IMR-90 (cell line): ENCODE results near the gene GUCY2F.

Experiments used
- CEBPB ChIP-seq: IDR thresholded peaks from 2 replicates; pipeline ENCODE4 v1.6.1; 2012; ENCODE audit warnings: low read depth, low read length, improper control_type of control experiment
- FOS ChIP-seq: fragments of 150-350 bp; IDR thresholded peaks from 2 replicates; pipeline ENCODE4 v1.6.1; 2016; ENCODE audit warnings: low read depth, low read length
- MAFK ChIP-seq: IDR thresholded peaks from 2 replicates; pipeline ENCODE4 v1.6.1; 2012; ENCODE audit warnings: low read depth, low read length, improper control_type of control experiment
- MAZ ChIP-seq: IDR thresholded peaks from 2 replicates; pipeline ENCODE4 v1.6.1; 2012; ENCODE audit warnings: low read depth, mild to moderate bottlenecking, low read length, improper control_type of control experiment, moderate library complexity, borderline replicate concordance
- MXI1 ChIP-seq: IDR thresholded peaks from 2 replicates; pipeline ENCODE4 v1.6.1; 2012; ENCODE audit warnings: low read depth, mild to moderate bottlenecking, low read length, moderate library complexity, borderline replicate concordance
- NFE2L2 ChIP-seq: fragments of 150-350 bp; IDR thresholded peaks from 2 replicates; pipeline ENCODE4 v1.6.1; 2016; ENCODE audit warnings: low read depth, mild to moderate bottlenecking, low read length
- POLR2A ChIP-seq: IDR thresholded peaks from 2 replicates; pipeline ENCODE4 v1.6.1; 2012; ENCODE audit warnings: mild to moderate bottlenecking, low read depth, low read length
- RAD21 ChIP-seq: IDR thresholded peaks from 2 replicates; pipeline ENCODE4 v1.6.1; 2012; ENCODE audit warnings: low read length, improper control_type of control experiment
- RCOR1 ChIP-seq: IDR thresholded peaks from 2 replicates; pipeline ENCODE4 v1.6.1; 2012; ENCODE audit warnings: mild to moderate bottlenecking, low read length, improper control_type of control experiment; ENCODE audit not compliant: insufficient replicate concordance
- RFX5 ChIP-seq: IDR thresholded peaks from 2 replicates; pipeline ENCODE4 v1.8.0; 2012; ENCODE audit warnings: low read depth, mild to moderate bottlenecking, low read length, moderate library complexity
- SMC3 ChIP-seq: fragments of 150-350 bp; IDR thresholded peaks from 2 replicates; pipeline ENCODE4 v1.6.1; 2016; ENCODE audit warnings: low read depth, mild to moderate bottlenecking, antibody characterized with exemption, low read length, moderate library complexity
- TF ChIP-seq, protein P1 (sequence below): conservative IDR thresholded peaks from 2 replicates; pipeline ENCODE4 v1.5.1; 2012; ENCODE audit warnings: mild to moderate bottlenecking, low read depth, low read length, improper control_type of control experiment
- TF ChIP-seq, protein P2 (sequence below): fragments of 150-350 bp; IDR thresholded peaks from 2 replicates; pipeline ENCODE4 v1.6.1; 2017; ENCODE audit warnings: mild to moderate bottlenecking, antibody characterized with exemption, low read length, low read depth
- TF ChIP-seq, protein P3 (sequence below): fragments of 150-350 bp; IDR thresholded peaks from 2 replicates; pipeline ENCODE4 v1.6.1; 2016; ENCODE audit warnings: low read depth, mild to moderate bottlenecking, low read length, moderate library complexity, borderline replicate concordance

DNA sequence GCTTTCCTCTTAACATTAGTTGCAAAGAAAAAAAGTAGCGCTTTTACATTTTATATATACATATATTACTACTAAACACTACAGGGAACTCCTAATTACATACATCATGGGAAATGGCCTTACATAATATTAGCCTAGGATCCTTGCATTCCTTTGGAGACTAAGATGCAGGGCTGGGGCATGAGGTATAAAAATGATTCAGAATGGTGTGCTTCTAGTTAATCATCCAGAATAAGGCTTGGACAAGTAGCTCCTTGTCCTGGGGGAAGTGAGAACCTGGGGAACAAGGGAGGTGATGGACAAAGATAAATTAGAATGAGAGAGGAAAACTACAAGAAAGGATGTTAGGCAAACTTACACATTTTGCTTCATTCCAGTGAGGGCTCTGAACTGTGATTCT is 3.0 kb upstream of the GUCY2F start:
- TF ChIP-seq, protein P1, sequence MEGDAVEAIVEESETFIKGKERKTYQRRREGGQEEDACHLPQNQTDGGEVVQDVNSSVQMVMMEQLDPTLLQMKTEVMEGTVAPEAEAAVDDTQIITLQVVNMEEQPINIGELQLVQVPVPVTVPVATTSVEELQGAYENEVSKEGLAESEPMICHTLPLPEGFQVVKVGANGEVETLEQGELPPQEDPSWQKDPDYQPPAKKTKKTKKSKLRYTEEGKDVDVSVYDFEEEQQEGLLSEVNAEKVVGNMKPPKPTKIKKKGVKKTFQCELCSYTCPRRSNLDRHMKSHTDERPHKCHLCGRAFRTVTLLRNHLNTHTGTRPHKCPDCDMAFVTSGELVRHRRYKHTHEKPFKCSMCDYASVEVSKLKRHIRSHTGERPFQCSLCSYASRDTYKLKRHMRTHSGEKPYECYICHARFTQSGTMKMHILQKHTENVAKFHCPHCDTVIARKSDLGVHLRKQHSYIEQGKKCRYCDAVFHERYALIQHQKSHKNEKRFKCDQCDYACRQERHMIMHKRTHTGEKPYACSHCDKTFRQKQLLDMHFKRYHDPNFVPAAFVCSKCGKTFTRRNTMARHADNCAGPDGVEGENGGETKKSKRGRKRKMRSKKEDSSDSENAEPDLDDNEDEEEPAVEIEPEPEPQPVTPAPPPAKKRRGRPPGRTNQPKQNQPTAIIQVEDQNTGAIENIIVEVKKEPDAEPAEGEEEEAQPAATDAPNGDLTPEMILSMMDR: no peak
- TF ChIP-seq RAD21 (no peak), POLR2A (no peak), NFE2L2 (no peak), RCOR1 (no peak), CEBPB (no peak), MAFK (no peak), SMC3 (no peak), FOS (no peak), RFX5 (no peak), MXI1 (no peak), MAZ (no peak)
- TF ChIP-seq, protein P2, sequence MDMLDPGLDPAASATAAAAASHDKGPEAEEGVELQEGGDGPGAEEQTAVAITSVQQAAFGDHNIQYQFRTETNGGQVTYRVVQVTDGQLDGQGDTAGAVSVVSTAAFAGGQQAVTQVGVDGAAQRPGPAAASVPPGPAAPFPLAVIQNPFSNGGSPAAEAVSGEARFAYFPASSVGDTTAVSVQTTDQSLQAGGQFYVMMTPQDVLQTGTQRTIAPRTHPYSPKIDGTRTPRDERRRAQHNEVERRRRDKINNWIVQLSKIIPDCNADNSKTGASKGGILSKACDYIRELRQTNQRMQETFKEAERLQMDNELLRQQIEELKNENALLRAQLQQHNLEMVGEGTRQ: no peak
- TF ChIP-seq, protein P3, sequence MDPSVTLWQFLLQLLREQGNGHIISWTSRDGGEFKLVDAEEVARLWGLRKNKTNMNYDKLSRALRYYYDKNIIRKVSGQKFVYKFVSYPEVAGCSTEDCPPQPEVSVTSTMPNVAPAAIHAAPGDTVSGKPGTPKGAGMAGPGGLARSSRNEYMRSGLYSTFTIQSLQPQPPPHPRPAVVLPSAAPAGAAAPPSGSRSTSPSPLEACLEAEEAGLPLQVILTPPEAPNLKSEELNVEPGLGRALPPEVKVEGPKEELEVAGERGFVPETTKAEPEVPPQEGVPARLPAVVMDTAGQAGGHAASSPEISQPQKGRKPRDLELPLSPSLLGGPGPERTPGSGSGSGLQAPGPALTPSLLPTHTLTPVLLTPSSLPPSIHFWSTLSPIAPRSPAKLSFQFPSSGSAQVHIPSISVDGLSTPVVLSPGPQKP: no peak
